HG03025 (cell line): ENCODE data around the gene OR7A5.
"Not testable (repeated sequence)": the region's sequence is repeated elsewhere in the genome, so short reads cannot be mapped to it uniquely, and the experiment has no call there.

ENCODE experiments used
- ATAC-seq: cut with Tn5 transposase; IDR thresholded peaks from one replicate; pipeline ENCODE4 v1.9.1; 2021; ENCODE audit warnings: mild to moderate bottlenecking, moderate library complexity; ENCODE audit not compliant: unreplicated experiment, low FRiP score

The OR7A5 gene

GRCh38 chr19:14835011-14835410 lies at the start of gene OR7A5, which contains the start of gene OR7C1:
TSS of gene OR7A5 (minus strand) at chr19:14835185. CDS start at chr19:14828241, 6,944 bp downstream.
TSS of gene OR7C1 (minus strand) at chr19:14835185. CDS start at chr19:14800136, 35,049 bp downstream.
- ATAC-seq, result no peak

GRCh38 chr19:14871619-14872230 lies 36.7 kb upstream of the OR7A5 start:
- ATAC-seq, result no peak

DNA sequence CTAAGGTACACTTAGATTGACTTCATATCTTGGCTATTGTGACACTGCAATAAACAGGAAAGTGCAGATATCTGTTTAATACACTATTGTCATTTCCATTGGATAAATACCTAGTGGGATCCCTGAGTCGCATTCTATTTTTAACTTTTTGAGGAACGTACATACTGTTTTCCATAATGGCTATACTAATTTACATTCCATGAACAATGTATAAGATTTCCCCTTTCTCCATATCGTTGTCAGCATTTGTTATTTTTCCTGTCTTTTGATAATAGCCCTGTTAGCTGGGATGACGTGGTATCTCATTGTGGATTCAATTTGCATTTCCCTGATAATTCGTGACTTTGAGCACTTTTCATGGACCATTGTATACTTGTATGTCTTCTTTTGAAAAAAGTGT lies 33.5 kb upstream of the OR7A5 start:
- no peak for ATAC-seq

DNA sequence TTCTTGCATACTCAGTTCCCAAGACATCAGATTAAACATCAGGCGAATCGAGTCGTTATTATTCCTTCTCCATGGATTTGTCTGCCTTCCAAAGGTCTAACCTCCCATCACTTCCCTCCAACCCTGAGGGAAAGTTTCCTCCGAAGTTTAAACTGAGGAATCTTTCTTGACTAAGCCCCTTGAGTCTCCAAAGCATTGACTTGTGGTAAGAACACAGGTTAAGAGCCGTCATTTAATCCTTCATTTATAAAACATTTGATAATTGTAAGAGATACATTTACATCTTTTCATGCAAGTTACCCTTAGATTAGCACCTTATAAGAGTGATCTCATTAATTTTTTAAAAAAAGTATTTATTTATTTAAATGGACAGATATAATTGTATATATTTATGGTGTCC lies 13.8 kb upstream of the OR7A5 start, which contains the start of gene OR7A10:
Gene OR7A10, minus strand, starts transcription at position 101 of the 400 bp plus-strand sequence. CDS start 7,045 bp downstream, outside the sequence.
- no peak for ATAC-seq

- ATAC-seq, result no peak
These were observed 8.6 kb upstream of the OR7A5 start for GRCh38 chr19:14843578-14843977.

- ATAC-seq, result no peak
These were observed 8.2 kb upstream of the OR7A5 start for GRCh38 chr19:14843169-14843568.

DNA sequence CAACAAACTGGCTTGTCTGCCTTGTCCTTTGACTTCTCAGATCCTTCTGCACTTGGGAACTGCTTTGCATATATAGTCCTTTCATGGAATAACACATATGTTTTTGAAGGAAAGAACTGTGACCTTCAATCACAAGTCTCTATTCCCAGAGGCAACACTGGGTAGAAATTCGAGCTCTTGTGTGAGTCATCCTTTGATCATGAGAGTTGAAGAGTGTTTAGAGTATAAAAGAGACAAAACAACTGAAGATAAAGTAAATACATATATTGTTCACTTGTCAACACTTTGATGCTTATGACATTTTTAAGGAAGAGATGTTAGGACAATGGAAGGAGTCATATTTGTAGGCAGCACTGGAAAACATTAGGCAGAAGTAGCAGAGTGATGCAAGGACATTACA lies 5.2 kb upstream of the OR7A5 start:
- no peak for ATAC-seq

DNA sequence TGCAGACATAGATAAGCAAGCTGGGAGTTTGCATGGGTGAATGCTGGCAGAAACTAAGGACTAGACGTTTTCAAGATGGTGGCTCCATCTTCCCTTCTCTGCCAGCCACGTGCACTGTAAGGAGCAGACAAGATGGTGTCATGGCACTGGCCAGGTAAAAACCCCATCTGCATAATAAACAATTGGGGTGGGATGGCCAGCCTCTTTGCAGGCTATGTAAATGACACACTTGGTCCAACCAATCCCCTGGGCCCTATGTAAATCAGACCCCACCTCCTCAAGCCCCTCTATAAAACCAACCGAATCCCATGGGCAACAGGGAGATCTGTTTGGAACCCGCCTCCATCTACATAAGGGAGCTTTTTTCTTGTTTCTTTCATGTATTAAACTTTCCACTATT lies 2.4 kb upstream of the OR7A5 start:
- ATAC-seq, result no peak

DNA sequence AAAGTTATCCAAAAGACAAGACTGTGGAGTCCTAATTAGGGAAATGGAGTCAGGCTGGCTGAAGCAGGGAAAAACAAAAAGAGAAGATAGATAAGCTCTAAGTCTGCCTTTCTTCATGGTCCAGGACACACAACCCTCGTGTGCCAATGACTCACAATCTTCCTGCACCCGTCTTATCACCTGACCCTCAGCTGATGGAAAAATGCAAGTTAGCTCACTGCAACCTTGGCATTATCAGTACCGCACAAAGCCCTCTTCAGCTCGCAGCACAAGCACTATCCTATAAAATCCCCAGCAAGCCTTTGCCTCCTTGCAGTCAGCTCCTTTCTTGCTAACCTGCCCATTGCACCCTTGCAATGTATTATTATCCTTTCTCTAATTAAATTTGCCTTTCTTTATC lies 4.3 kb downstream of the OR7A5 start:
- no peak for ATAC-seq

DNA sequence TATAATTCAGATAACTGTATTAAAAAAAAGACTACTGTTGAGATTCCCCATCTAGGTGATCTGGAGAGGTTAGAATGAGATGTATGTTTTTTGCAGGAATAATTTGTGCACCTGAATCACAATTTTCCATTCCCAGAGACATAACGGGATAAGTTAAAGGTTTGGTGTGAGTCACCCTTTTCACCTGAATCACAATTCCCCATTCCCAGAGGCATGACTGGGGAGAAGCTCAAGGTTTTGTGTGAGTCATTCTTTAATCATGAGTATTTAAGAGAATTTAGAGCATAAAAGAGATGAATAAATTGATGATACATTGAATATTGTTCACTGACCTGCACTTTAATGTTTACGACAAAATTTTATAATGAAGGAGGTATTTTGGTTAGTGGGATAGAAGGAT lies 9.0 kb downstream of the OR7A5 start:
- ATAC-seq, result no peak

DNA sequence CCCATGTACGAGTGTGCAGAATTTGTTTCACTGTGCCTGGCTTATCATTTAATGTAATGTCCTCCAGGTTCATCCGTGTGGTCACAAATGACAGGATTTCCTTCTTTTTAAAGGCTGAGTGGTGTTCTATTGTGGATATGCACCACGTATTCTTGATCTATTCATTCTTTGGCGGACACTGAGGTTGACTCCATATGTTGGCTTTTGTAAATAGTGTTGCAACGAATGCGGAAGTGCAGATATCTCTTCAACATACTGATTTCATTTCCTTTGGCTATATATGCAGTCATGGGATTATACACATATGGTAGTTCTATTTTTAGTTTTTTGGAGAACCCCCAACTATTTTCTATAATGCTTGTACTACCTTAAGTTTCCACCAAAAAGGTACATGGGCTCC lies 13.0 kb downstream of the OR7A5 start:
- ATAC-seq, result no peak

GRCh38 chr19:14818588-14818987 lies 16.4 kb downstream of the OR7A5 start:
- no peak for ATAC-seq

- no peak for ATAC-seq
These were observed 17.9 kb downstream of the OR7A5 start for GRCh38 chr19:14817052-14817451.

DNA sequence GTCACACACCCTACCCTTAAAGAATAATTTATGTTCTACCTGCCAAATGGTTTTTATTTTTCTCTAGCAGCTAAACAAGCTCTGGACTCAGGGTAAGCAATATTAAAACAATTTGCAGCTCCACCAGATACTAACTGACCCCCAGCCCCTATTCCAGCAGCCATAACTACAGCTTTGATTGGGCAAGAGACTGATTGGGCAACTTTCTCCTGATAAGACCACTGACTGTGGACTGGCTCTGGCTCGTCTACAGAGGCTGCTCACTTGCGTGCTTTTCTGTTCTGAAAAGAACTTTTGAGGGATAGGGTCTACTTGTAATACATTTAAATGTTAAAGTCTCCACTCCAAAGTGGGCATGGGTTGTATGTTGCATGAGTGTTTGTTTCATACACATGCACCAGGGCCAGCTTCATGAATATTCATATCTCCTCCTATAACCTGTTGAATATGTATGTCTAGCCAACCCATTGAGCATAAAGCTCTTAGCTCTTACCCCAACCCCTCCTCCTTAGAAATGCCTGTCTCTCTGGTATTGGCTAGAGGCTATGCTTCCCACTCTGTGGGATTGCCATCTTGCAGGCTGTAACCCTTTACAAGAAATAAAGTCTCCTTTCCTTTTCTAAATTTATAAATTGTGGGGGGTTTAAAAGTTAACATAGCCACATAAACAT lies 19.9 kb downstream of the OR7A5 start:
- no peak for ATAC-seq

DNA sequence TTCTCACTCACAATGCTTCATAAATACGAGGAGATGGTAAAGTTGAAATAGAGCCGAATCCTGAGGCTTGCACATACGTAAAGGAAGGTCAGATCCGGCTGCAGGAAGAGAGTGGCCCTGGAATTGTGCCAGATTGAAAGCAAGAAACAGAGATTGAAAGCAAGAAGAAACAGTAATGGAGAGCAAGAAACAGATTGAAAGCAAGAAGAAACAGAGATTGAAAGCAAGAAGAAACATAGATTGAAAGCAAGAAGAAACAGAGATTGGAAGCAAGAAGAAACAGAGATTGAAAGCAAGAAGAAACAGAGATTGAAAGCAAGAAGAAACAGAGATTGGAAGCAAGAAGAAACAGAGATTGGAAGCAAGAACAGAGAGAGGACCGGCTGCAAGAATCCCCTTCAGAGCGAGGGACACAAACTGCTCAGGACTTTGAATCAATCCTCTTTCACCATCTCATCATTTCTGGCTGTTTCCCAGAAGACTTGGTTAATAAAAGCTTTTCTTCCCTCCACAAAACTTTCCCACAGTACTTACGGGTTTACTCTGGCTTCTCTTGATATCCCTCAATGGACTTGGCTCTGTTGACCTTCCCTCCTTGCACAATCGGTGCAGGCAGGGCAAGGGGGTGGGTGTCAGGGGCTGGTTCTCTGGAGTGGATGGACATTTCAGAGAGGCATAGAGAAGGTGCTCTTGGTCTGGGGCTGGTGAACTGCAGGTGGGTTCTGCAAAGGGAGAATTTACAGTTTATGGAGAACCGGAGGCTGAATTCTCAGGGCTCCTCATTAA lies 25.5 kb downstream of the OR7A5 start:
- ATAC-seq, result no peak

- no peak for ATAC-seq
These were observed 30.2 kb downstream of the OR7A5 start for GRCh38 chr19:14804765-14805164.

- no peak for ATAC-seq
These were observed 36.2 kb downstream of the OR7A5 start for GRCh38 chr19:14798760-14799159.

- ATAC-seq, result no peak
These were observed 39.0 kb downstream of the OR7A5 start for GRCh38 chr19:14796021-14796420.

DNA sequence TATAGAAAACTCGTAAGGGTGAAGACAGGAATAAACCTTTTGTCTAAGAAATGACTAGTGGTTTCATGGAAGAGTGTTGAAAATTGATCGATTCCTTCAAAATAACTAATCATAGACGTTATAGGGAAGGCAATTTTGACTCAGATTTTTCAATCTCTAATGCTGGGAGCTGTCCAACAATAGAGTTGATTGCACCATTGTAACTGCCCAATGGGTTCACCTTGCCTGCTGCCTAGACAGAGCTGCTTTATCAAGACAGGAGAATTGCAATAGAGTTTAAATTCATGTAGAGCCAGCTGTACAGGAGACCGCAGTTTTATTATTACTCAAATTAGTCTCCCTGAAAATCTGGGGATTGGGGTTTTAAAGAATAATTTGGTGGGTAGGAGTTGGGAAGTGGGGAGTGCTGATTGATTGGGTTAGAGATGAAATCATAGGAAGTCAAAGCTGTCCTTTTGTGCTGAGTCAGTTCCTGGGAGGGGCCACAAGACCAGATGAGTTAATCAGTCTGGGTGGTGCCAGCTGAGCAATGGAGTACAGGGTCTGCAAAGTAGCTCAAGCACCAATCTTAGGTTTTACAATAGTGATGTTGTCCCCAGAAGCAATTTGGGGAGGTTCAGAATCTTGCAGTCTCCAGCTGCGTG lies 39.8 kb downstream of the OR7A5 start:
- ATAC-seq, result no peak

DNA sequence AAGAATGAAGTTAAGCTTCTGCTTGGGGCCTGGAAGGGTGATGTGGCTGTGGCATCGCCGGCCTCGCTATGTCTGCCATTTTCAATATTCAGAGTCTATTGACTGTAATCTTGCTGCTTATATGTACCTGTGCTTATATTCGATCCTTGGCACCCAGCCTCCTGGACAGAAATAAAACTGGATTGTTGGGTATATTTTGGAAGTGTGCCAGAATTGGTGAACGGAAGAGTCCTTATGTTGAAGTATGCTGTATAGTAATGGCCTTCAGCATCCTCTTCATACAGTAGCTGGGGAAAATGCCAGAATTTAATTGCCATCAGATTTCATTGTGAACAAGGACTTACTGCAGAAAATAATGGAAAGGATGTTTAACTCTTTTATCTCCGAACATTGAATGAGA lies 42.7 kb downstream of the OR7A5 start:
- not testable (repeated sequence) for ATAC-seq

GRCh38 chr19:14786421-14786851 lies 48.5 kb downstream of the OR7A5 start:
- ATAC-seq, result no peak
